ENCODE measurements around the gene TNIP2.

GRCh38 chr4:2788101-2788500 lies 32.0 kb upstream of the TNIP2 start:
- TF ChIP-seq POLR2A (IDR thresholded peaks at IDR 0.05; ENCODE audit: low read depth) (no peak), CTCF (IDR thresholded peaks at IDR 0.05) (no peak), EP300 (IDR thresholded peaks at IDR 0.05) (no peak), POLR2AphosphoS5 (IDR thresholded peaks at IDR 0.05) (no peak)

Data from esophagus muscularis mucosa (tissue), 4 donors.